T1000 (cell line): ENCODE data around the gene PKN3.

Experiments
- DNase-seq: peaks from one replicate; lab custom pipeline; 2025; ENCODE audit warnings: mixed read lengths; lab: John Stamatoyannopoulos, UW

PKN3 gene

GRCh38 chr9:128716581-128717254 lies 14.4 kb downstream of the PKN3 start:
- DNase-seq = no peak

- DNase-seq = no peak
These were observed 15.7 kb downstream of the PKN3 start for GRCh38 chr9:128718047-128718446.

- DNase-seq = no peak
These were observed 16.2 kb downstream of the PKN3 start for GRCh38 chr9:128718475-128718874.

GRCh38 chr9:128719919-128720605 lies 17.8 kb downstream of the PKN3 start:
- DNase-seq = no peak

DNA sequence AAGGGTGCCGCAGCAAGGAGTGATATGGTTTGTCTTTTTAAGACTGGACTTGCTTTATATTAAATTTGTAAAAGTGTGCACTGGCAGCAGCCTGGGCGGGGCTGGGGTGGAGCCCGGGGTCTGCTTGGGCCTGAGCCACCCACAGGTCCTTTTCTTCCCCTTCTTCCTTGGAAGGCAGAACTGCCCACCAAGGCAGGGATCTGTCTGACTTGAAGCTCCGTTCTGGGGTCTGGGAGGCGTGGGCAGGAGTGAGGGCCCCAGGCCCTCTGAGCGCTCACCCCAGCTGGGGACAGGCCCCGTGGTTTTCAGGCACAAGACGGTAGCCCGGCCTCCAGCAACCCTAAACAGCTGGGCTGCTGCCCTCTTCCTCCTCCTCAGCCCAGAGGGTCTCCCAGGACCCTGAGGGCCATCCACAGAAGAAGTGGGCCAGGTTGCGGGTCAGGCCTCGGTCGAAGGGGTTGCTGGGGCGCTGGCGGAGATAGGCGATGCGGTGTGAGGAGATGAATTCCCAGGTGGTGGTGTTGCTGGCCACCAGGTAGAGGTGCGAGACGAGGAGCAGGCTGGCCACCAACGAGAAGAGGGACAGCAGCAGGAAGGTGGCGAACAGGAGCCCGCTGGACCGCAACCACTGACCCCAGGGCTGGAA lies 18.7 kb downstream of the PKN3 start:
- no peak for DNase-seq

DNA sequence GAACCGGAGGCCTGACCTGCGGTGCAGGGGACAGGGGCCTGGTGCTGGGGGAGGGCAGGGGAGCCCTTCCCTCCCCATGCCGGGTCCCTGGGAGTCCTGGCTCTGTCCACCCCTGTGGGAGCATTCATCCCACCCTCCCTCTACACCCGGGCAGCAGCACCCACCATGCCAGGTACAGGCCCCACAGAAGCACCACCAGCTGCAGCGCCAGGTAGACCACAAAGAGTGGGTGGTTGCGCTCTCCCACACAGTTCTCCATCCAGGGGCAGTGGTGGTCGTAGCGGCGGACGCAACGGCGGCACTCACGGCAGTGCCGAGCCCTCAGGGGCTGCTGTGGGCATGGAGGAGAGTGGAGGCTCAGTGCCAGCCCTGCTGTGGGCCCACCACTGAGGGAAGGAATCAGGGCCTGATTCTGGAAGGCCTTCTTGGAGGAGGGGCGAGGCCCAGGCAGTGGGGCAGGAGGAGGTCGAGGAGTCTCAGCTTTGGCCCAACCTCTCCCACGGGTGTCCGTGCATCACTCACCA lies 19.2 kb downstream of the PKN3 start:
- DNase-seq = no peak

- no peak for DNase-seq
These were observed 20.4 kb downstream of the PKN3 start for GRCh38 chr9:128722380-128723351.

DNA sequence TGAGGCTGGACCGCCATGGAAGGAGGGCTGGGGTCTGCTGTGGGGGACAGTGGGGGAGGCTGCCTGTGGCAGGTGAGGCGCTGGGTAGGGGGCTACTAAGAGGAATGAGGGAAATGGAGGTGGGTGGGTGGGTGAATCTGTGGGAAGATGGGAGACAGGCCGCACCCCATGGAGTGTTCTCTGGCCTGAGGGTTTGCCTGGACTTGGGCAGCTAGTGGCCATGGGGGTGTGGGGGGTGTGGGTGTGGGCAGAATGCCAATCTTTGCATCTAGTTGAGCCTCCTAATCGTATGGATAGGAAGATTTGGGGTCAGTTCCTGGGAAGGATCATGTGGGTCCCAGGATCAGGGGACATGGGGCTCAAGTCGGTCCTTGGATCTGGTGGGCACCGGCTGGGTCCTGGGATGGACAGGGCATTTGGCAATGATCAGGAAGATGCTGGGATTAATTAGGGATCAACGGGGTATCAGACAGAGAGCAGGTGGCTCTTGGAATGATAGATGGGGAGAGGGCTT lies 21.1 kb downstream of the PKN3 start:
- no peak for DNase-seq

GRCh38 chr9:128723866-128724743 lies 21.8 kb downstream of the PKN3 start, which contains the start of gene ZDHHC12:
Gene ZDHHC12, minus strand, starts transcription at chr9:128724127. Its CDS starts 34 bp downstream, at chr9:128724093.
- DNase-seq = peak; percentile 95

GRCh38 chr9:128724744-128725211 lies 22.5 kb downstream of the PKN3 start:
- peak; percentile 84 for DNase-seq

DNA sequence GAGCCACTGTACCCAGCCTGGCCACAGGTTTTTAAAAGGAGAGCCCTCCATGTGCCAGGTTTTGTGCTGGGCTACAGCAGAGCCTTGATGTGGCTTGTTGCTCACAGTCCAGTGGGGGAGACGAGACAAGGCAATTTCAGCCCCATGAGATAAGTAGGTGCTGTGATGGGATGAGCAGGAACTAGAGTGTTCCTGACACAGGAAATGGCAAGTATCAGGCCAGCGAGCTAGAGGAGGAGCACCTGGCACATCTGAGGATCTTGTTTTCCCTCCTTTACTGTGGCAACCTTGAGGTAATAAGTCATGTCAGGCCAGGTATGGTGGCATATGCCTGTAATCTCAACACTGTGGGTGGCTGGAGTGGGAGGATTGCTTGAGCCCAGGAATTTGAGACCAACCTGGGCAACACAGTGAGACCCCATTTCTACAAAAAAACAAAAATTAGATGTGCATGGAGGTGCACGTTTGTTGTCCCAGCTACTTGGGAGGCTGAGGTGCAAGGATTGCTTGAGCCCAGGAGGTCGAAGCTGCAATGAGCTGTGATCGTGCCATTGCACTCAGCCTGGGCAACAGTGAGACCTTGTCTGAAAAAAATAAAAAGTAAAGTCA lies 25.4 kb downstream of the PKN3 start:
- DNase-seq = no peak

DNA sequence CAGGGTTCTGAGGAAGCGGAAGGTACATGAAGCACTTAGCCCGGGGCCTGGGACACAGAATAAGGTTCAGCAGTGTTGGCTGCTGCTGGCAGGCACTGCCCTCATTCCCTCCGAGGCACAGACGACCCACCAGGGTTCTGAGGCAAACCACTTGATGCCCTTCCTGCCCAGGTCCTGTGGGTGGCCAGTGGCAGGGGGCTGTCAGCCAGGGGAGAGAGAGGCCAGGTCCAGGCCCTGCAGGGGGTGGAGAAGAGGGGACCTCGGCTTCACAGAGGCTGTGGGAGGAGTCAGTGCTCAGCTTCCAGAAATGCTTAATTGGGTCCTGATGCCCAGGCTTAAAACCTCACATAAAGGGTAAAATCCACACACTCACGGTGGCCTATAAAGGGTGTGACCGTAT lies 26.0 kb downstream of the PKN3 start:
- DNase-seq = no peak

GRCh38 chr9:128729302-128729701 lies 27.0 kb downstream of the PKN3 start:
- DNase-seq = no peak

GRCh38 chr9:128729766-128730517 lies 27.6 kb downstream of the PKN3 start:
- DNase-seq = no peak

- no peak for DNase-seq
These were observed 28.8 kb downstream of the PKN3 start for GRCh38 chr9:128731093-128731492.

- no peak for DNase-seq
These were observed 29.4 kb downstream of the PKN3 start for GRCh38 chr9:128731691-128732090.

DNA sequence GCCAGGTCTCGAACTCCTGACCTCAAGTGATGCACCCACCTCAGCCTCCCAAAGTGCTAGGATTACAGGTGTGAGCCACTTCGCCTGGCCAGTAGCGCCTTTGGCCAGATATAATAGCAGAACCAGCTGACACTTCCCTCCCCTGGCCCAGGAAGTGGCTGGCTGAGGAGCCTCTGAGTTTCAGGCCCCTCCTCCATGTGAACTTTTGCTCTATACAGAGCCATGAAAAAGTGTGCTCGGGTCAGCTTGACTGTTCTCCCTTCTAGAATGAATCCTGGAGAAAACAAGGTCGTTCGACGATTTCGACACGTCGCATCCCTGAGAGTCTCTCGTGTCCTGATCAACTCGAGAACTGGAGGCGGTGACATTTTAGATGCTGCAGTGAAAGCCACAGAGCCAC lies 30.3 kb downstream of the PKN3 start:
- DNase-seq = no peak

GRCh38 chr9:128733256-128733655 lies 31.0 kb downstream of the PKN3 start:
- DNase-seq = no peak

DNA sequence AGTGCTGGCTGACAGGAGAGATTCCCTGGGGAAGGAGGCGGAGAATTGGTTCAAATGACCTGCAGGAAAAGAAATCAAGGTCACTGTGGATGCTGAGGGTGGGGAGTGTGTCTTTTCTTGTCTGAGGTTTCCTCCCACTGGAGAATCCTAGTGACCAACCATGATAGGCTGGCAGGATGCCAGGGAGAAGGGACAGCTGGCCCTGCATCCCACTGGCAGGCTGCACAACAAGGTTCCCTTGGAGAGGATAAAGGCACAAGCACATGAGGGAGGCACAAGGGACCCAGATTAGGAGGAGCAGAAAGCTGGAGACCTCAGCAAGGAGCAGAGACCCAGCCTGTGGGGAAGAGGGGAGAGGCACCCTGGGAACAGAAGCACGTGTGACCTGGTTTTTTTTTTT lies 33.1 kb downstream of the PKN3 start:
- DNase-seq = no peak
